B cell (primary cell): ENCODE data around the gene MMP14. TPM values are rescaled to one million over a fixed set of nuclear protein-coding genes. Genes with fewer than 3 reads are reported as not detected.

ENCODE experiments used
- ATAC-seq: fragments of 200-7000 bp; cut with Tn5 transposase; one replicate; pipeline ENCODE4 v1.10.0; 2021; ENCODE audit warnings: low read depth, mild to moderate bottlenecking, moderate number of reproducible peaks, moderate library complexity
- CTCF ChIA-PET: fragments of 350-600 bp; sonication (Branson Sonifier 250); formaldehyde crosslinking; loops from one replicate; lab custom pipeline; 2021; ENCODE audit warnings: antibody characterized with exemption, inconsistent platforms; lab: Charles Lee
- POLR2A ChIA-PET: fragments of 350-600 bp; sonication (Branson Sonifier 250); formaldehyde crosslinking; loops from one replicate; lab custom pipeline; 2021; ENCODE audit warnings: antibody characterized with exemption; lab: Charles Lee
- DNase-seq: peaks from one replicate; pipeline ENCODE4 v3.0.0; 2013
- H2AFZ ChIP-seq: 2 replicates; pipeline ENCODE4 v1.6.1; 2012; ENCODE audit warnings: mild to moderate bottlenecking, low read depth, low read length; ENCODE audit not compliant: insufficient read depth, poor library complexity, severe bottlenecking
- H3K27ac ChIP-seq, 2 donors: 1 replicate in 1 of 2; 2 replicates in 1 of 2; pipeline ENCODE4 v1.5.1; 2012 to 2013; ENCODE audit warnings: low read length in 2 of 2, mild to moderate bottlenecking in 2 of 2, moderate library complexity in 1 of 2
- H3K27me3 ChIP-seq, 4 experiments: fragments of 200-600 bp in 1 of 4; sonication (generic) in 1 of 4; replicated peaks in 1 of 4; 1 replicate in 2 of 4; 2 replicates in 2 of 4; pipeline versions ENCODE4 v1.6.1 to v1.7.0; 2013 to 2016; ENCODE audit warnings: low read length in 3 of 4, mild to moderate bottlenecking in 2 of 4, mixed read lengths in 1 of 4, moderate library complexity in 1 of 4; ENCODE audit not compliant: insufficient read depth in 4 of 4, control insufficient read depth in 3 of 4; ENCODE audit errors: control extremely low read depth in 1 of 4
- H3K36me3 ChIP-seq, 2 experiments: replicated peaks in 1 of 2; 1 replicate in 1 of 2; 2 replicates in 1 of 2; pipeline versions ENCODE4 v1.6.1 to v1.7.1; 2013; ENCODE audit warnings: low read length in 1 of 2; ENCODE audit not compliant: insufficient read depth in 2 of 2, control insufficient read depth in 1 of 2; ENCODE audit errors: control extremely low read depth in 1 of 2, extremely low read depth in 1 of 2
- H3K4me1 ChIP-seq, 2 donors: fragments of 200-600 bp in 1 of 2; sonication (generic) in 1 of 2; 1 replicate in 1 of 2; 2 replicates in 1 of 2; pipeline versions ENCODE4 v1.5.1 to v1.6.1; 2013 to 2017; ENCODE audit warnings: low read length in 2 of 2; ENCODE audit not compliant: control insufficient read depth in 2 of 2, insufficient read depth in 2 of 2
- H3K4me2 ChIP-seq: replicated peaks from 2 replicates; pipeline ENCODE3; 2012; ENCODE audit warnings: mild to moderate bottlenecking, low read depth, low read length; ENCODE audit not compliant: poor library complexity, severe bottlenecking
- H3K4me3 ChIP-seq, 5 experiments: fragments of 200-600 bp in 1 of 5; sonication (generic) in 1 of 5; 1 replicate in 3 of 5; 2 replicates in 2 of 5; pipeline versions ENCODE4 v1.5.1 to v1.7.0; 2011 to 2016; ENCODE audit warnings: low read length in 4 of 5, mild to moderate bottlenecking in 4 of 5, low read depth in 2 of 5, control low read depth in 1 of 5, moderate library complexity in 1 of 5; ENCODE audit not compliant: insufficient read depth in 1 of 5; ENCODE audit errors: control extremely low read depth in 1 of 5, extremely low read depth in 1 of 5
- H3K79me2 ChIP-seq: fragments of 200-600 bp; sonication (generic); one replicate; pipeline ENCODE4 v1.6.0; 2016; ENCODE audit warnings: low read length; ENCODE audit not compliant: control insufficient read depth, insufficient read depth
- H3K9ac ChIP-seq: fragments of 200-600 bp; sonication (generic); 2 replicates; pipeline ENCODE4 v1.6.1; 2017; ENCODE audit warnings: mild to moderate bottlenecking, low read length, moderate library complexity
- H3K9me3 ChIP-seq, 3 donors: one replicate each; pipeline versions ENCODE4 v1.6.1 to v1.7.1; 2013; ENCODE audit warnings: low read length in 2 of 3; ENCODE audit not compliant: control insufficient read depth in 2 of 3, insufficient read depth in 1 of 3; ENCODE audit errors: control extremely low read depth in 1 of 3
- H4K20me1 ChIP-seq: 2 replicates; pipeline ENCODE4 v1.6.0; 2012; ENCODE audit warnings: mild to moderate bottlenecking, low read length; ENCODE audit not compliant: insufficient read depth, control insufficient read depth, poor library complexity, severe bottlenecking
- H3K27ac Mint-ChIP-seq: one replicate; pipeline ENCODE4 v1.8.0; 2021; ENCODE audit warnings: mixed read lengths
- H3K27me3 Mint-ChIP-seq: one replicate; pipeline ENCODE4 v1.8.0; 2021; ENCODE audit warnings: mixed read lengths
- H3K4me1 Mint-ChIP-seq: one replicate; pipeline ENCODE4 v1.8.0; 2021; ENCODE audit warnings: mixed read lengths
- H3K4me3 Mint-ChIP-seq: one replicate; pipeline ENCODE4 v1.8.0; 2021; ENCODE audit warnings: mixed read lengths
- H3K9me3 Mint-ChIP-seq: one replicate; pipeline ENCODE4 v1.8.0; 2022; ENCODE audit warnings: mixed read lengths; ENCODE audit not compliant: insufficient read depth
- EZH2 ChIP-seq: IDR thresholded peaks from 2 replicates; pipeline ENCODE4 v1.6.1; 2012; ENCODE audit warnings: borderline replicate concordance, low read depth, mild to moderate bottlenecking, moderate library complexity, low read length; ENCODE audit not compliant: insufficient read depth, poor library complexity, severe bottlenecking
- WGBS: methylation state at CpG from one replicate; pipeline ENCODE4 v1.1.5; 2013; ENCODE audit warnings: missing lambda C conversion rate; ENCODE audit not compliant: insufficient coverage; 5-methylcytosine and 5-hydroxymethylcytosine counted together
- intact Hi-C: fragments of 100-400 bp; cut with micrococcal nuclease; formaldehyde crosslinking; loops from one replicate; pipeline ENCODE4 v1.10.0; 2022
- polyA plus RNA-seq: library from polyadenylated mRNA; depleted of rRNA; stranded (reverse); fragments of >200 nt; gene quantifications from 2 replicates; pipeline ENCODE4 v1.2.3, GENCODE V29; 2012
- total RNA-seq, 2 donors: library from RNA; stranded (reverse); fragments of 120-200 nt in 1 of 2; gene quantifications; 1 replicate in 1 of 2; 2 replicates in 1 of 2; pipeline versions ENCODE4 v1.2.3 to v1.2.4, GENCODE V29; 2013 to 2022
- TF ChIP-seq, protein P1 (sequence below): fragments of 200-600 bp; IDR thresholded peaks from one replicate; pipeline ENCODE4 v1.8.0; 2022; ENCODE audit warnings: antibody characterized with exemption, mild to moderate bottlenecking

MMP14 gene
- total and polyA plus RNA-seq, 2 donors (not counting 1 experiment from before 2014, with no cell fraction given) = 1.0 to 3.5 TPM

DNA sequence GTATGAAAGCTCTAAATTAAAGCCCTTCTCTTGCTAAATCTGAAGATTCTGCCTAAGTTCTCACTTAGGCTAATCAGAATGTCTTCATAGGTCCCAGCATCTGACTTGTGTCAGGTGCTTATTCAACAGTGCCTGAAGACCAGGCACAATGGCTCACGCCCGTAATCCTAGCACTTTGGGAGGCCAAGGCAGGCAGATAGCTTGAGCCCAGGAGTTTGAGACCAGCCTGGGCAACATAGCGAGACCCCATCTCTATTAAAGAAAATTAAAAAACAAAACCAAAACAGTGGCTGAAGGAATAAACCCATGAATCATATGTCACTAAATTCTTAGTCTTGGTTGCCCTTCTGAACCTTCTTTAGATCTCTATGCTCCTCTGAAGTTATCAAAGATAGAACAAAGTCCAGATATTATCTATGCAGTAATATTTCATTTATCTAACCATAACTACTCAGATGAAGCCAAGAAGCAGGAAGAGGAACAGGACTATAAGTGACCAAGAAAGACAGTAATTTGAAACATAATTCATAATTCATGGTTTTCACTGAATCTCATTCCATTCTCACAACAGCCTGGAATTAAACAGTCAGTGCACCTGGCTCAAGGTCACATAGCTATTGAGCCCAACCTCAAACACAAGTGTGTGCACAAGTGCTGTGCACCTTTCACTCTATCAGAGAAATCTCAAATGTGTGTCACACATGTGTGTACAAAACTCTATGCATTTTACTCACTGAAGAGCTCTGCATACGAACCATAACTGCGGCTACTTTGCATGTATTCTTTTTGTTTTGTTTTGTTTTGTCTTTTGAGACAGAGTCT, 27.8 kb upstream of the MMP14 start:
- ChIA-PET CTCF (interaction anchor here (0.8 to 14.9 kb wide), 5 partner anchors 13 to 45 kb away, joined by 3 to 129 read pairs (median 6); no protein-coding TSS in a partner anchor), POLR2A (interaction anchor here (0.6 to 2.3 kb wide), 3 partner anchors 9 to 14 kb away, joined by 3 to 5 read pairs (median 5); no protein-coding TSS in a partner anchor)
- H3K79me2 ChIP-seq = peaks cover 5% of the 10 kb centered on the region
- DNase-seq (no peak), ATAC-seq (no peak)
- no peaks in the 10 kb centered on the region for H3K9me3 Mint-ChIP-seq
- no peak overlapping the region for H3K4me3 ChIP-seq
- H3K9me3 ChIP-seq = no peaks in the 10 kb centered on the region
- H4K20me1 ChIP-seq = no peaks in the 10 kb centered on the region
- peak overlapping the region; percentile 76 for H3K27ac Mint-ChIP-seq
- H3K4me1 Mint-ChIP-seq = peaks cover 72% of the 10 kb centered on the region
- peak overlapping the region; percentile 47 for H3K4me3 Mint-ChIP-seq
- intact Hi-C loops = no loop called here
- peaks cover 35 to 52% of the 10 kb centered on the region in 2 donors for H3K4me1 ChIP-seq
- no peaks in the 10 kb centered on the region for H3K27me3 ChIP-seq
- H2AFZ ChIP-seq = no peak overlapping the region
- H3K27ac ChIP-seq = peak overlapping the region in 1 of 2 donors; percentile 35
- H3K36me3 ChIP-seq = peaks cover 0 to 1% of the 10 kb centered on the region in 2 experiments
- 80% methylated on average over 3 of the region's 5 CpGs for WGBS
- no peak for TF ChIP-seq EZH2
- TF ChIP-seq, protein P1, sequence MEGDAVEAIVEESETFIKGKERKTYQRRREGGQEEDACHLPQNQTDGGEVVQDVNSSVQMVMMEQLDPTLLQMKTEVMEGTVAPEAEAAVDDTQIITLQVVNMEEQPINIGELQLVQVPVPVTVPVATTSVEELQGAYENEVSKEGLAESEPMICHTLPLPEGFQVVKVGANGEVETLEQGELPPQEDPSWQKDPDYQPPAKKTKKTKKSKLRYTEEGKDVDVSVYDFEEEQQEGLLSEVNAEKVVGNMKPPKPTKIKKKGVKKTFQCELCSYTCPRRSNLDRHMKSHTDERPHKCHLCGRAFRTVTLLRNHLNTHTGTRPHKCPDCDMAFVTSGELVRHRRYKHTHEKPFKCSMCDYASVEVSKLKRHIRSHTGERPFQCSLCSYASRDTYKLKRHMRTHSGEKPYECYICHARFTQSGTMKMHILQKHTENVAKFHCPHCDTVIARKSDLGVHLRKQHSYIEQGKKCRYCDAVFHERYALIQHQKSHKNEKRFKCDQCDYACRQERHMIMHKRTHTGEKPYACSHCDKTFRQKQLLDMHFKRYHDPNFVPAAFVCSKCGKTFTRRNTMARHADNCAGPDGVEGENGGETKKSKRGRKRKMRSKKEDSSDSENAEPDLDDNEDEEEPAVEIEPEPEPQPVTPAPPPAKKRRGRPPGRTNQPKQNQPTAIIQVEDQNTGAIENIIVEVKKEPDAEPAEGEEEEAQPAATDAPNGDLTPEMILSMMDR = no peak
- H3K4me2 ChIP-seq = no peak overlapping the region
- no peaks in the 10 kb centered on the region for H3K27me3 Mint-ChIP-seq
- no peak overlapping the region for H3K9ac ChIP-seq
